Gastroesophageal sphincter (tissue), 3 donors: Measurements from ENCODE around the gene ACTR3C.

Experiments
- POLR2AphosphoS5 ChIP-seq: sonication (generic); formaldehyde crosslinking; IDR thresholded peaks from one replicate; pipeline ENCODE4 v1.6.1; 2017; ENCODE audit warnings: antibody characterized with exemption
- TF ChIP-seq, protein P1 (sequence below), 4 experiments: fragments of 200-600 bp in 2 of 4; fragments of 450-650 bp in 2 of 4; sonication (generic) in 1 of 4; IDR thresholded peaks; one replicate each; pipeline ENCODE4 v1.5.1; 2017 to 2019; ENCODE audit warnings: antibody characterized with exemption in 4 of 4, mild to moderate bottlenecking in 2 of 4, moderate library complexity in 2 of 4

DNA sequence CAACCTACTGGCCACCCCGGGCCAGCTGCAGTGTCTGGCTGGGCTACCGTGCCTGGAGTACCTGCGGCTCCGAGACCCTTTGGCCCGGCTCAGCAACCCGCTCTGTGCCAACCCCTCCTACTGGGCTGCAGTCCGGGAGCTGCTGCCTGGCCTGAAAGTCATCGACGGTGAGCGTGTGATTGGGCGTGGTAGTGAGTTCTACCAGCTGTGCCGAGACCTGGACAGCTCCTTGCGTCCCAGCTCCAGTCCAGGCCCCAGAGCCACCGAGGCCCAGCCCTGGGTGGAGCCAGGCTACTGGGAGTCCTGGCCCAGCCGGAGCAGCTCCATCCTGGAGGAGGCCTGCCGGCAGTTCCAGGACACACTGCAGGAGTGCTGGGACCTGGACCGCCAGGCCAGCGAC is 13.8 kb upstream of the ACTR3C start:
- TF ChIP-seq, protein P1, sequence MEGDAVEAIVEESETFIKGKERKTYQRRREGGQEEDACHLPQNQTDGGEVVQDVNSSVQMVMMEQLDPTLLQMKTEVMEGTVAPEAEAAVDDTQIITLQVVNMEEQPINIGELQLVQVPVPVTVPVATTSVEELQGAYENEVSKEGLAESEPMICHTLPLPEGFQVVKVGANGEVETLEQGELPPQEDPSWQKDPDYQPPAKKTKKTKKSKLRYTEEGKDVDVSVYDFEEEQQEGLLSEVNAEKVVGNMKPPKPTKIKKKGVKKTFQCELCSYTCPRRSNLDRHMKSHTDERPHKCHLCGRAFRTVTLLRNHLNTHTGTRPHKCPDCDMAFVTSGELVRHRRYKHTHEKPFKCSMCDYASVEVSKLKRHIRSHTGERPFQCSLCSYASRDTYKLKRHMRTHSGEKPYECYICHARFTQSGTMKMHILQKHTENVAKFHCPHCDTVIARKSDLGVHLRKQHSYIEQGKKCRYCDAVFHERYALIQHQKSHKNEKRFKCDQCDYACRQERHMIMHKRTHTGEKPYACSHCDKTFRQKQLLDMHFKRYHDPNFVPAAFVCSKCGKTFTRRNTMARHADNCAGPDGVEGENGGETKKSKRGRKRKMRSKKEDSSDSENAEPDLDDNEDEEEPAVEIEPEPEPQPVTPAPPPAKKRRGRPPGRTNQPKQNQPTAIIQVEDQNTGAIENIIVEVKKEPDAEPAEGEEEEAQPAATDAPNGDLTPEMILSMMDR (IDR thresholded peaks at IDR 0.05): no peak
- TF ChIP-seq POLR2AphosphoS5: no peak
